DOHH2 (cell line): ENCODE results near the gene REXO1.

Experiments used
- H3F3A ChIP-seq: fragments of 200-600 bp; sonication (generic), shearing (Covaris generic); 2 replicates; pipeline ENCODE4 v1.6.0; 2016; ENCODE audit warnings: antibody characterized with exemption, mild to moderate bottlenecking; ENCODE audit not compliant: control insufficient read depth, insufficient read depth
- H3K27ac ChIP-seq: fragments of 200-600 bp; sonication (generic); 2 replicates; pipeline ENCODE4 v1.5.1; 2014; ENCODE audit warnings: low read depth, mild to moderate bottlenecking, low read length, moderate library complexity
- H3K27me3 ChIP-seq: fragments of 200-600 bp; sonication (generic); 2 replicates; pipeline ENCODE4 v1.6.1; 2014; ENCODE audit warnings: mild to moderate bottlenecking, low read length, mixed read lengths; ENCODE audit not compliant: control insufficient read depth
- H3K36me3 ChIP-seq: fragments of 200-600 bp; sonication (generic); 2 replicates; pipeline ENCODE4 v1.6.1; 2014; ENCODE audit warnings: mild to moderate bottlenecking, low read length, moderate library complexity, mixed read lengths; ENCODE audit not compliant: control insufficient read depth
- H3K4me1 ChIP-seq: fragments of 200-600 bp; sonication (generic); 2 replicates; pipeline ENCODE4 v1.6.1; 2014; ENCODE audit warnings: mild to moderate bottlenecking, low read length, mixed read lengths; ENCODE audit not compliant: control insufficient read depth
- H3K4me2 ChIP-seq: fragments of 200-600 bp; sonication (generic); 2 replicates; pipeline ENCODE4 v1.6.0; 2014; ENCODE audit warnings: mild to moderate bottlenecking, low read length, moderate library complexity
- H3K4me3 ChIP-seq: fragments of 200-600 bp; sonication (generic); 2 replicates; pipeline ENCODE4 v1.5.1; 2014; ENCODE audit warnings: mild to moderate bottlenecking, low read length, mixed read lengths
- H3K79me2 ChIP-seq: fragments of 200-600 bp; sonication (generic); 2 replicates; pipeline ENCODE4 v1.6.1; 2014; ENCODE audit warnings: mild to moderate bottlenecking, low read length, mixed read lengths; ENCODE audit not compliant: control insufficient read depth
- H3K9me2 ChIP-seq: fragments of 200-600 bp; sonication (generic); replicated peaks from 2 replicates; pipeline ENCODE4 v1.6.1; 2014; ENCODE audit warnings: mild to moderate bottlenecking, low read length, mixed read lengths; ENCODE audit not compliant: control insufficient read depth
- H3K9me3 ChIP-seq: fragments of 200-600 bp; sonication (generic); 2 replicates; pipeline ENCODE4 v1.6.1; 2014; ENCODE audit warnings: antibody characterized with exemption, low read length, mixed read lengths; ENCODE audit not compliant: control insufficient read depth, insufficient read depth
- H4K20me1 ChIP-seq: fragments of 200-600 bp; sonication (generic); 2 replicates; pipeline ENCODE4 v1.6.0; 2014; ENCODE audit warnings: low read depth, mild to moderate bottlenecking, antibody characterized with exemption, low read length, moderate library complexity; ENCODE audit not compliant: control insufficient read depth, insufficient read depth
- CTCF ChIP-seq: fragments of 200-600 bp; sonication (generic); IDR thresholded peaks from one replicate; pipeline ENCODE4 v1.5.1; 2014; ENCODE audit warnings: antibody characterized with exemption, mild to moderate bottlenecking, low read depth, low read length; ENCODE audit not compliant: poor library complexity, severe bottlenecking
- EZH2phosphoT487 ChIP-seq: fragments of 200-600 bp; sonication (generic); IDR thresholded peaks from 2 replicates; pipeline ENCODE4 v1.6.1; 2017; ENCODE audit warnings: borderline replicate concordance, mild to moderate bottlenecking, antibody characterized with exemption, low read length, moderate library complexity, mixed read lengths

Gene REXO1

GRCh38 chr19:1845125-1845515, 3.2 kb downstream of the REXO1 start:
- Histone ChIP-seq H3F3A (peaks cover 3% of the 10 kb centered on the region; the same call in 1 of the 2 replicates), H3K4me3 (no peak overlapping the region), H3K27ac (no peak overlapping the region), H3K36me3 (peaks cover 44% of the 10 kb centered on the region), H3K9me3 (no peaks in the 10 kb centered on the region), H3K9me2 (no peaks in the 10 kb centered on the region), H3K4me2 (no peak overlapping the region), H4K20me1 (peaks cover 28% of the 10 kb centered on the region), H3K79me2 (peaks cover 86% of the 10 kb centered on the region), H3K4me1 (peaks cover 42% of the 10 kb centered on the region), H3K27me3 (no peaks in the 10 kb centered on the region)
- TF ChIP-seq CTCF (no peak), EZH2phosphoT487 (no peak)

GRCh38 chr19:1844513-1845124, 3.7 kb downstream of the REXO1 start:
- Histone ChIP-seq H3K4me2 (no peak overlapping the region), H3K27me3 (no peaks in the 10 kb centered on the region), H3K9me3 (no peaks in the 10 kb centered on the region), H3K9me2 (no peaks in the 10 kb centered on the region), H4K20me1 (peaks cover 31% of the 10 kb centered on the region), H3K4me3 (no peak overlapping the region), H3K4me1 (peaks cover 47% of the 10 kb centered on the region), H3K36me3 (peaks cover 48% of the 10 kb centered on the region), H3K79me2 (peaks cover 91% of the 10 kb centered on the region), H3K27ac (no peak overlapping the region), H3F3A (peaks cover 3% of the 10 kb centered on the region; the same call in 1 of the 2 replicates)
- TF ChIP-seq EZH2phosphoT487, result no peak
- TF ChIP-seq CTCF, result no peak

GRCh38 chr19:1843646-1844394, 4.5 kb downstream of the REXO1 start:
- no peaks in the 10 kb centered on the region for H3F3A ChIP-seq
- peaks cover 34% of the 10 kb centered on the region for H4K20me1 ChIP-seq
- H3K4me2 ChIP-seq, result no peak overlapping the region
- no peak overlapping the region for H3K27ac ChIP-seq
- no peaks in the 10 kb centered on the region for H3K9me2 ChIP-seq
- peaks cover 94% of the 10 kb centered on the region for H3K79me2 ChIP-seq
- peaks cover 43% of the 10 kb centered on the region for H3K4me1 ChIP-seq
- H3K36me3 ChIP-seq, result peaks cover 53% of the 10 kb centered on the region
- H3K27me3 ChIP-seq, result no peaks in the 10 kb centered on the region
- H3K4me3 ChIP-seq, result no peak overlapping the region
- TF ChIP-seq CTCF, result no peak
- TF ChIP-seq EZH2phosphoT487, result no peak
- H3K9me3 ChIP-seq, result no peaks in the 10 kb centered on the region
